ENCODE measurements around the gene NKIRAS1.

The NKIRAS1 gene

GRCh38 chr3:23954144-23954543 is 37.4 kb upstream of the NKIRAS1 start:
- DNase-seq = no peak
- no peak overlapping the region for H2BK5ac ChIP-seq (ENCODE audit: low read depth, low read length, poor library complexity, severe bottlenecking)
- H3K79me1 ChIP-seq (replicated peaks; ENCODE audit: low read length, poor library complexity, severe bottlenecking) = peaks cover 13% of the 10 kb centered on the region
- no peak overlapping the region for H3K9ac ChIP-seq (ENCODE audit: low read length)
- no peak overlapping the region for H3K23ac ChIP-seq (ENCODE audit: low read length in 2 of 2)
- H3K14ac ChIP-seq (ENCODE audit: low read length in 2 of 2) = no peak overlapping the region
- no peak overlapping the region for H3K4me2 ChIP-seq (ENCODE audit: low read length, poor library complexity, severe bottlenecking)
- no peak overlapping the region for H3K27ac ChIP-seq (ENCODE audit: low read length, poor library complexity, severe bottlenecking)
- H3K27me3 ChIP-seq (ENCODE audit: control insufficient read depth in 1 of 2, insufficient read depth in 1 of 2, low read length in 2 of 2) = no peaks in the 10 kb centered on the region
- 100% methylated on average over 1 of the region's 5 CpGs for WGBS
- H2AFZ ChIP-seq (ENCODE audit: low read depth, low read length) = no peak overlapping the region
- no peak overlapping the region for H4K91ac ChIP-seq (ENCODE audit: low read length)
- no peak overlapping the region for H2AK5ac ChIP-seq (ENCODE audit: low read length, severe bottlenecking)
- H3K4me3 ChIP-seq (ENCODE audit: insufficient read depth in 1 of 2, low read depth in 1 of 2, low read length in 2 of 2) = no peak overlapping the region
- no peak overlapping the region for H2BK120ac ChIP-seq (ENCODE audit: low read depth, low read length)
- H4K8ac ChIP-seq (ENCODE audit: low read length) = no peak overlapping the region
- peaks cover 0 to 30% of the 10 kb centered on the region in 2 experiments for H3K36me3 ChIP-seq (ENCODE audit: control insufficient read depth in 1 of 2, insufficient read depth in 2 of 2, low read depth in 1 of 2, low read length in 2 of 2)
- no peak overlapping the region for H2BK15ac ChIP-seq (ENCODE audit: low read depth, poor library complexity, severe bottlenecking)
- no peak overlapping the region for H2BK12ac ChIP-seq (ENCODE audit: low read length in 2 of 2)
- no peaks in the 10 kb centered on the region for H3K9me3 ChIP-seq (ENCODE audit: control insufficient read depth, low read length)
- no peak overlapping the region for H3K4ac ChIP-seq (ENCODE audit: low read depth in 1 of 2, low read length in 2 of 2)
- H3K18ac ChIP-seq (ENCODE audit: low read depth in 1 of 2, low read length in 2 of 2) = no peak overlapping the region
- no peaks in the 10 kb centered on the region for H3K4me1 ChIP-seq (ENCODE audit: control insufficient read depth, insufficient read depth, low read depth, low read length)

GRCh38 chr3:23953523-23953922 is 36.7 kb upstream of the NKIRAS1 start:
- Histone ChIP-seq H3K18ac (ENCODE audit: low read depth in 1 of 2, low read length in 2 of 2) (no peak overlapping the region), H3K27me3 (ENCODE audit: control insufficient read depth in 1 of 2, insufficient read depth in 1 of 2, low read length in 2 of 2) (no peaks in the 10 kb centered on the region), H2BK12ac (ENCODE audit: low read length in 2 of 2) (no peak overlapping the region), H3K23ac (ENCODE audit: low read length in 2 of 2) (no peak overlapping the region), H3K36me3 (ENCODE audit: control insufficient read depth in 1 of 2, insufficient read depth in 2 of 2, low read depth in 1 of 2, low read length in 2 of 2) (peaks cover 0 to 30% of the 10 kb centered on the region in 2 experiments), H2BK120ac (ENCODE audit: low read depth, low read length) (no peak overlapping the region), H3K4ac (ENCODE audit: low read depth in 1 of 2, low read length in 2 of 2) (no peak overlapping the region), H3K9ac (ENCODE audit: low read length) (no peak overlapping the region), H2AK5ac (ENCODE audit: low read length, severe bottlenecking) (no peak overlapping the region), H2AFZ (ENCODE audit: low read depth, low read length) (no peak overlapping the region), H2BK5ac (ENCODE audit: low read depth, low read length, poor library complexity, severe bottlenecking) (no peak overlapping the region), H3K4me1 (ENCODE audit: control insufficient read depth, insufficient read depth, low read depth, low read length) (no peaks in the 10 kb centered on the region), H3K27ac (ENCODE audit: low read length, poor library complexity, severe bottlenecking) (no peak overlapping the region), H3K4me3 (ENCODE audit: insufficient read depth in 1 of 2, low read depth in 1 of 2, low read length in 2 of 2) (no peak overlapping the region), H3K14ac (ENCODE audit: low read length in 2 of 2) (no peak overlapping the region), H3K4me2 (ENCODE audit: low read length, poor library complexity, severe bottlenecking) (no peak overlapping the region), H4K91ac (ENCODE audit: low read length) (no peak overlapping the region), H4K8ac (ENCODE audit: low read length) (no peak overlapping the region), H2BK15ac (ENCODE audit: low read depth, poor library complexity, severe bottlenecking) (no peak overlapping the region), H3K9me3 (ENCODE audit: control insufficient read depth, low read length) (no peaks in the 10 kb centered on the region), H3K79me1 (replicated peaks; ENCODE audit: low read length, poor library complexity, severe bottlenecking) (peaks cover 15% of the 10 kb centered on the region)
- no CpG with 5 or more reads among the region's 1 CpG for WGBS
- DNase-seq = no peak

DNA sequence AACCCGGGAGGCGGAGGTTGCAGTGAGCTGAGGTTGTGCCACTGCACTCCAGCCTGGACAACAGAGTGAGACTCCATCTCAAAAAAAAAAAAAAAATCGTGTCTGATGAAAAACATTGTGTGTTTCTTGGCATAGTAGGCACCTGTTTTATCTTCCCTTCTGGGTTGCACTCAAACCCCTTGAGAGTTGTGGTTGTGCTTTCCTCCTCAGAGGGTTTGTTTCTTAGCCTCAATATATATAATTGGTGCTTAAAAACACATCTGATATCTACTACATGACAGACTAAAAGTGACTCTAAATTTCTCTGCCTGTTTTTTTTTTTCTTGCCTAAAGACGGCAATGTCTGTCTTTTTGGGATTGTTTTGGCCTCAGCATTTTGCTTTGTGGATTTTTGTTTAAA is 35.9 kb upstream of the NKIRAS1 start:
- Histone ChIP-seq H2AFZ (ENCODE audit: low read depth, low read length) (no peak overlapping the region), H4K8ac (ENCODE audit: low read length) (no peak overlapping the region), H3K4me3 (ENCODE audit: insufficient read depth in 1 of 2, low read depth in 1 of 2, low read length in 2 of 2) (no peak overlapping the region), H2BK12ac (ENCODE audit: low read length in 2 of 2) (no peak overlapping the region), H3K9ac (ENCODE audit: low read length) (no peak overlapping the region), H3K36me3 (ENCODE audit: control insufficient read depth in 1 of 2, insufficient read depth in 2 of 2, low read depth in 1 of 2, low read length in 2 of 2) (peaks cover 0 to 25% of the 10 kb centered on the region in 2 experiments), H3K27ac (ENCODE audit: low read length, poor library complexity, severe bottlenecking) (no peak overlapping the region), H4K91ac (ENCODE audit: low read length) (no peak overlapping the region), H3K27me3 (ENCODE audit: control insufficient read depth in 1 of 2, insufficient read depth in 1 of 2, low read length in 2 of 2) (no peaks in the 10 kb centered on the region), H2BK120ac (ENCODE audit: low read depth, low read length) (no peak overlapping the region), H3K4ac (ENCODE audit: low read depth in 1 of 2, low read length in 2 of 2) (no peak overlapping the region), H3K9me3 (ENCODE audit: control insufficient read depth, low read length) (no peaks in the 10 kb centered on the region), H3K4me1 (ENCODE audit: control insufficient read depth, insufficient read depth, low read depth, low read length) (peaks cover 3% of the 10 kb centered on the region), H3K14ac (ENCODE audit: low read length in 2 of 2) (no peak overlapping the region), H2AK5ac (ENCODE audit: low read length, severe bottlenecking) (no peak overlapping the region), H3K18ac (ENCODE audit: low read depth in 1 of 2, low read length in 2 of 2) (no peak overlapping the region), H3K23ac (ENCODE audit: low read length in 2 of 2) (no peak overlapping the region), H3K79me1 (replicated peaks; ENCODE audit: low read length, poor library complexity, severe bottlenecking) (peaks cover 20% of the 10 kb centered on the region), H3K4me2 (ENCODE audit: low read length, poor library complexity, severe bottlenecking) (no peak overlapping the region), H2BK5ac (ENCODE audit: low read depth, low read length, poor library complexity, severe bottlenecking) (no peak overlapping the region), H2BK15ac (ENCODE audit: low read depth, poor library complexity, severe bottlenecking) (no peak overlapping the region)
- no peak for DNase-seq
- WGBS = 100% methylated on average over 3 of the region's 4 CpGs

GRCh38 chr3:23950293-23950692 is 33.5 kb upstream of the NKIRAS1 start:
- H3K79me1 ChIP-seq (replicated peaks; ENCODE audit: low read length, poor library complexity, severe bottlenecking) = peaks cover 20% of the 10 kb centered on the region
- H4K8ac ChIP-seq (ENCODE audit: low read length) = no peak overlapping the region
- H3K4me1 ChIP-seq (ENCODE audit: control insufficient read depth, insufficient read depth, low read depth, low read length) = peaks cover 3% of the 10 kb centered on the region
- H3K23ac ChIP-seq (ENCODE audit: low read length in 2 of 2) = no peak overlapping the region
- H2BK5ac ChIP-seq (ENCODE audit: low read depth, low read length, poor library complexity, severe bottlenecking) = no peak overlapping the region
- no peak overlapping the region for H3K27ac ChIP-seq (ENCODE audit: low read length, poor library complexity, severe bottlenecking)
- no peak overlapping the region for H2BK15ac ChIP-seq (ENCODE audit: low read depth, poor library complexity, severe bottlenecking)
- H3K9me3 ChIP-seq (ENCODE audit: control insufficient read depth, low read length) = no peaks in the 10 kb centered on the region
- H4K91ac ChIP-seq (ENCODE audit: low read length) = no peak overlapping the region
- H2AK5ac ChIP-seq (ENCODE audit: low read length, severe bottlenecking) = no peak overlapping the region
- H3K9ac ChIP-seq (ENCODE audit: low read length) = peak overlapping the region; percentile 17
- H3K18ac ChIP-seq (ENCODE audit: low read depth in 1 of 2, low read length in 2 of 2) = no peak overlapping the region
- no peak overlapping the region for H3K4ac ChIP-seq (ENCODE audit: low read depth in 1 of 2, low read length in 2 of 2)
- H3K4me3 ChIP-seq (ENCODE audit: insufficient read depth in 1 of 2, low read depth in 1 of 2, low read length in 2 of 2) = peak overlapping the region in 1 of 2 experiments; percentile 41
- no peak overlapping the region for H3K4me2 ChIP-seq (ENCODE audit: low read length, poor library complexity, severe bottlenecking)
- no peak overlapping the region for H2BK120ac ChIP-seq (ENCODE audit: low read depth, low read length)
- DNase-seq = peak; percentile 48
- peaks cover 0 to 10% of the 10 kb centered on the region in 2 experiments for H3K36me3 ChIP-seq (ENCODE audit: control insufficient read depth in 1 of 2, insufficient read depth in 2 of 2, low read depth in 1 of 2, low read length in 2 of 2)
- H3K14ac ChIP-seq (ENCODE audit: low read length in 2 of 2) = no peak overlapping the region
- no peak overlapping the region for H2AFZ ChIP-seq (ENCODE audit: low read depth, low read length)
- H2BK12ac ChIP-seq (ENCODE audit: low read length in 2 of 2) = no peak overlapping the region
- no peaks in the 10 kb centered on the region for H3K27me3 ChIP-seq (ENCODE audit: control insufficient read depth in 1 of 2, insufficient read depth in 1 of 2, low read length in 2 of 2)

Data from mesenchymal stem cell (in vitro differentiated cells and primary cell).